HepG2 (cell line): ENCODE data around the gene IRF2. TPM values are rescaled to one million over a fixed set of nuclear protein-coding genes. Genes with fewer than 3 reads are reported as not detected.
A peak's percentile ranks its signal among the peaks of the same experiment; 100 is the strongest.

Experiments used
- CBX5 ChIP-seq: sonication (generic); formaldehyde crosslinking; IDR thresholded peaks from 2 replicates; pipeline ENCODE4 v1.4.0; 2020; ENCODE audit warnings: missing genetic modification reagents, borderline replicate concordance
- CEBPB ChIP-seq: IDR thresholded peaks from 2 replicates; pipeline ENCODE4 v1.6.1; 2011; ENCODE audit warnings: low read depth, low read length, improper control_type of control experiment, borderline replicate concordance
- HDAC1 ChIP-seq: sonication (generic); formaldehyde crosslinking; IDR thresholded peaks from 2 replicates; pipeline ENCODE4 v1.5.1; 2020; ENCODE audit warnings: mild to moderate bottlenecking, missing genetic modification reagents
- MAFF ChIP-seq: IDR thresholded peaks from 2 replicates; pipeline ENCODE4 v1.6.1; 2011; ENCODE audit warnings: low read depth, low read length, improper control_type of control experiment
- MTA1 ChIP-seq: sonication (generic); formaldehyde crosslinking; IDR thresholded peaks from 2 replicates; pipeline ENCODE4 v1.4.0; 2020; ENCODE audit warnings: missing genetic modification reagents, mild to moderate bottlenecking, borderline replicate concordance
- PAF1 ChIP-seq: IDR thresholded peaks from 2 replicates; pipeline ENCODE4 v1.6.1; 2016; ENCODE audit warnings: missing genetic modification reagents, missing compliant biosample characterization
- PAX8 ChIP-seq: sonication (generic); formaldehyde crosslinking; IDR thresholded peaks from 2 replicates; pipeline ENCODE4 v1.8.0; 2022; ENCODE audit warnings: mild to moderate bottlenecking, missing genetic modification reagents, borderline replicate concordance
- PREB ChIP-seq: sonication (generic); formaldehyde crosslinking; IDR thresholded peaks from 2 replicates; pipeline ENCODE4 v1.4.0; 2020; ENCODE audit warnings: missing genetic modification reagents
- SCMH1 ChIP-seq: sonication (generic); formaldehyde crosslinking; IDR thresholded peaks from 2 replicates; pipeline ENCODE4 v1.9.0; 2021; ENCODE audit warnings: missing genetic modification reagents, mild to moderate bottlenecking, borderline replicate concordance
- UBTF ChIP-seq: sonication (generic); formaldehyde crosslinking; IDR thresholded peaks from 2 replicates; pipeline ENCODE4 v1.4.0; 2020; ENCODE audit warnings: mild to moderate bottlenecking, missing genetic modification reagents
- ZBTB14 ChIP-seq: sonication (generic); formaldehyde crosslinking; IDR thresholded peaks from 2 replicates; pipeline ENCODE4 v1.4.0; 2020; ENCODE audit warnings: missing genetic modification reagents
- ZNF282 ChIP-seq: fragments of 450-650 bp; IDR thresholded peaks from 2 replicates; pipeline ENCODE4 v1.6.1; 2018; ENCODE audit not compliant: partially characterized antibody
- ZNF407 ChIP-seq: sonication (generic); formaldehyde crosslinking; IDR thresholded peaks from one replicate; pipeline ENCODE4 v1.5.1; 2020; ENCODE audit warnings: mild to moderate bottlenecking, missing genetic modification reagents; ENCODE audit errors: not compliant biosample characterization
- ZNF619 ChIP-seq: sonication (generic); formaldehyde crosslinking; IDR thresholded peaks from 2 replicates; pipeline ENCODE4 v1.4.0; 2020; ENCODE audit warnings: mild to moderate bottlenecking, missing genetic modification reagents
- ZNF740 ChIP-seq: sonication (generic); formaldehyde crosslinking; IDR thresholded peaks from 2 replicates; pipeline ENCODE4 v1.4.0; 2020; ENCODE audit warnings: missing genetic modification reagents
- ZNF780A ChIP-seq: sonication (generic); formaldehyde crosslinking; IDR thresholded peaks from 2 replicates; pipeline ENCODE4 v1.8.0; 2022; ENCODE audit warnings: mild to moderate bottlenecking, missing genetic modification reagents, moderate library complexity
- polyA plus RNA-seq, 8 experiments: library from polyadenylated mRNA; depleted of rRNA in 3 of 8; stranded (reverse) in 7 of 8; unstranded in 1 of 8; fragments of >200 nt; fragmentation: Illumina TruSeq in 4 of 8; extraction: Trizol in 4 of 8; gene quantifications; 2 replicates each; pipeline versions ENCODE4 v1.2.1 to v1.2.3, GENCODE V29; 2011 to 2016; ENCODE audit warnings: low read depth in 4 of 8, missing spikeins in 1 of 8, mixed read lengths in 1 of 8; ENCODE audit not compliant: insufficient read depth in 1 of 8
- total RNA-seq, 5 experiments: library from RNA; depleted of rRNA; stranded (reverse); fragments of >200 nt; fragmentation: Illumina TruSeq; extraction: Trizol; gene quantifications; 2 replicates each; pipeline ENCODE4 v1.2.3, GENCODE V29; 2016; ENCODE audit warnings: low read depth in 1 of 5

Gene IRF2
- total and polyA plus RNA-seq, 2 of the 13 experiments (the other 11 are each of a cell fraction or from before 2014, with no cell fraction given), result 15.5 to 28.8 TPM

GRCh38 chr4:184473499-184474262 is 669 bp downstream of the IRF2 start (continued):
- TF ChIP-seq ZBTB14 (CRISPR knock-in tag) (no peak), ZNF740 (CRISPR knock-in tag) (0 out of 2 replicates have a peak, but pooled peaks have one; percentile 39), ZNF619 (CRISPR knock-in tag) (no peak), MAFF (no peak), CEBPB (no peak), PREB (CRISPR knock-in tag) (no peak), ZNF407 (CRISPR knock-in tag) (no peak), HDAC1 (CRISPR knock-in tag) (peak; percentile 32; the same call in 1 of the 2 replicates), UBTF (CRISPR knock-in tag) (no peak; the same call in 1 of the 2 replicates), SCMH1 (CRISPR knock-in tag) (no peak), ZNF282 (no peak), ZNF780A (CRISPR knock-in tag) (no peak), CBX5 (CRISPR knock-in tag) (no peak), PAX8 (CRISPR knock-in tag) (no peak), PAF1 (CRISPR knock-in tag) (no peak), MTA1 (CRISPR knock-in tag) (no peak)
